Measurements from ENCODE around the gene MYO7A. TPM values are rescaled to one million over a fixed set of nuclear protein-coding genes. Genes with fewer than 3 reads are reported as not detected.

The MYO7A gene
- total RNA-seq, 1 experiment from 2014 or later: 3.5 TPM

DNA sequence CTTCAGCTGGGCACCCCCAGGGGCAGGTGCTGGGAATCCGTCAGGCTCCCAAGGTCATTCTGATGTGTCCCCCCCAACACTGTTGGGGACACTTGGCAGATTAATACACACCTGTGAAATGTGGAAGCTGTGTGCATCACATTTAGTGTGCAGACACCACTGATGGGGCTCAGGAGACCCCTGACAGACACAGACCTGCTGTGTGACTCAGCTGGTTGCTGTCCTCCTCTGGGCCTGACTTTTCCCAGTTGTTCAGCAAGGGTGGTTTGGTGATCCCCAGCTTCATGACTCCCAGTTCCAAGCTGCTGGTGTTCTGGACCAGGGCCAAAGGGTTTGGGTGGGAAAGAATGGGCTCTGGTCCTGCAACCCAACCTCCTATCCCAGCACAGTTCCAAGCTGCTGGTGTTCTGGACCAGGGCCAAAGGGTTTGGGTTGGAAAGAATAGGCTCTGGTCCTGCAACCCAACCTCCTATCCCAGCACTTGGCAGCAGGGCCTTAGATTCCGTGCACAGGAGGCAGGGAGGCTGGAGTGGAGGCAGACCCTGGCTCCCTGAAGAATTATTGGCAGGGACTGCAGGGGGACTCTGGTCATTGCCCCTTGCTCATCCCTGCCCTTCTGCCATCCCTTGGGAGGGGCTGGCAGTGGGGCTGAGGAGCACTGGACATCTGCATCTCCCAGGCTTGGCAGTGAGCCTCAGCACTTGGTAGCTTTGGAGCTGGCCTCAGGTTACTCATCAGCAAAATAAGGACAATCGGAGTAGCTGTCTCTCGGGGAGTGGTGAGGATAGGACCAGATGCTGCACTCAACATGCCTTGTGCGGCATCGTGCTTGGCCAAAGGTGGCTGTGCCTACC, 33.8 kb upstream of the MYO7A start:
- no peaks in the 10 kb centered on the region for H3K79me2 ChIP-seq (ENCODE audit: low read depth)
- no peak overlapping the region for H3K4me3 ChIP-seq
- ChIA-PET CTCF (no interaction called here), POLR2A (ENCODE audit: unreplicated experiment) (no interaction called here)
- intact Hi-C loops (cut with micrococcal nuclease; ENCODE audit: unreplicated experiment): no loop called here
- no peak for DNase-seq
- peaks cover 22% of the 10 kb centered on the region for H3K4me1 ChIP-seq (replicated peaks; ENCODE audit: insufficient read depth)
- no peaks in the 10 kb centered on the region for H4K20me1 ChIP-seq (ENCODE audit: insufficient read depth)
- H3K9me2 ChIP-seq (ENCODE audit: insufficient read depth): no peaks in the 10 kb centered on the region
- TF ChIP-seq EZH2 (IDR thresholded peaks at IDR 0.05; ENCODE audit: low read depth): no peak
- TF ChIP-seq CTCF (conservative IDR thresholded peaks at IDR 0.05): no peak
- H3K27ac ChIP-seq: no peak overlapping the region
- no peaks in the 10 kb centered on the region for H3K9me3 ChIP-seq (ENCODE audit: insufficient read depth, low read depth)
- no peak overlapping the region for H2AFZ ChIP-seq
- H3K36me3 ChIP-seq (ENCODE audit: low read depth): no peaks in the 10 kb centered on the region
- BruUV-seq (replicated peaks): no TSS peak
- peaks cover 9% of the 10 kb centered on the region; the same call in 1 of the 2 replicates for H3F3A ChIP-seq (ENCODE audit: insufficient read depth, low read depth)
- H3K4me2 ChIP-seq: no peak overlapping the region
- H3K27me3 ChIP-seq (ENCODE audit: insufficient read depth, low read depth): no peaks in the 10 kb centered on the region

DNA sequence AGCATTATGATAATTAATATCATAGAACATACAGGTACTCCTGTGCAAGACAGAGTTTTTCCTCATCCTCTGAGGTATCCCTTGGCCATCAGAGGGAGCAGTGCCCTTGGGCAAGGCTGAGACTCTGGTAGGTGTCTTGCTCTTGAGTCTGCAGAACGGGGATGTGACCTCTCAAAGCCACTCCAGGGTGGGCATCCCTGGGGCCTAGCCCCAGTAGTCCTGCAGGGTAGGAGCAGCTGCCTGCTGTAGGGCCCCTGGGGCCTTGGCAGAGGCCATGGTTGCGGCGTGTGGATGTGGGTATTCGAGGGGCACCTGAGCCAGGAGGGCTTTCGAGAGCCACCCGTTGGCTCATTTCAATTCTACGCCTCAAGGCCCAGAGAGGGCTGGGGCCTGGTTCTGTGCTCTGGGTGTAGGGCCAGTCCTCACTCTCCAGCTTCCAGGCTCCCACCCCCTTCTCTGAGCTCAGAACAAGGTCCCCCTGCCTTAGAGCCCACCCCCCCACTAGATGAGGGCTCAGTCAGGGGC, 33.1 kb upstream of the MYO7A start:
- Histone ChIP-seq H2AFZ (no peak overlapping the region), H3K9me2 (ENCODE audit: insufficient read depth) (no peaks in the 10 kb centered on the region), H3K79me2 (ENCODE audit: low read depth) (no peaks in the 10 kb centered on the region), H3K36me3 (ENCODE audit: low read depth) (no peaks in the 10 kb centered on the region), H3K9me3 (ENCODE audit: insufficient read depth, low read depth) (no peaks in the 10 kb centered on the region), H3K4me2 (no peak overlapping the region), H3K27ac (no peak overlapping the region), H4K20me1 (ENCODE audit: insufficient read depth) (no peaks in the 10 kb centered on the region), H3K4me1 (replicated peaks; ENCODE audit: insufficient read depth) (peaks cover 15% of the 10 kb centered on the region), H3K27me3 (ENCODE audit: insufficient read depth, low read depth) (no peaks in the 10 kb centered on the region), H3K4me3 (no peak overlapping the region), H3F3A (ENCODE audit: insufficient read depth, low read depth) (peaks cover 8% of the 10 kb centered on the region; the same call in 1 of the 2 replicates)
- POLR2A ChIA-PET (ENCODE audit: unreplicated experiment): interaction anchor here (0.5 kb wide), 1 partner anchor 335 kb away, joined by 3 read pairs; no protein-coding TSS in a partner anchor
- TF ChIP-seq EZH2 (IDR thresholded peaks at IDR 0.05; ENCODE audit: low read depth) (no peak), CTCF (conservative IDR thresholded peaks at IDR 0.05) (no peak)
- no TSS peak for BruUV-seq (replicated peaks)
- CTCF ChIA-PET: interaction anchor here (1.4 kb wide), 1 partner anchor 47 kb away, joined by 12 read pairs; no protein-coding TSS in a partner anchor
- intact Hi-C loops (cut with micrococcal nuclease; ENCODE audit: unreplicated experiment): no loop called here
- no peak for DNase-seq

GRCh38 chr11:77095551-77096490, 32.2 kb upstream of the MYO7A start:
- BruUV-seq (replicated peaks): no TSS peak

More at GRCh38 chr11:77095551-77096490, 32.2 kb upstream of the MYO7A start:
- H3K4me1 ChIP-seq (replicated peaks; ENCODE audit: insufficient read depth): peaks cover 6% of the 10 kb centered on the region
- no peaks in the 10 kb centered on the region for H3K27me3 ChIP-seq (ENCODE audit: insufficient read depth, low read depth)
- intact Hi-C loops (cut with micrococcal nuclease; ENCODE audit: unreplicated experiment): no loop called here
- H3K4me3 ChIP-seq: no peak overlapping the region
- H3K9me3 ChIP-seq (ENCODE audit: insufficient read depth, low read depth): no peaks in the 10 kb centered on the region
- no peaks in the 10 kb centered on the region for H3K79me2 ChIP-seq (ENCODE audit: low read depth)
- no peak overlapping the region for H2AFZ ChIP-seq
- DNase-seq: no peak
- no peak overlapping the region for H3K4me2 ChIP-seq
- no peaks in the 10 kb centered on the region for H3K9me2 ChIP-seq (ENCODE audit: insufficient read depth)
- no peaks in the 10 kb centered on the region for H3K36me3 ChIP-seq (ENCODE audit: low read depth)
- no peak for TF ChIP-seq CTCF (conservative IDR thresholded peaks at IDR 0.05)
- TF ChIP-seq EZH2 (IDR thresholded peaks at IDR 0.05; ENCODE audit: low read depth): no peak
- ChIA-PET POLR2A (ENCODE audit: unreplicated experiment) (interaction anchor here (0.5 kb wide), 1 partner anchor 336 kb away, joined by 3 read pairs; no protein-coding TSS in a partner anchor), CTCF (interaction anchor here (0.7 to 1.4 kb wide), 2 partner anchors 33 to 48 kb away, joined by 4 to 12 read pairs; no protein-coding TSS in a partner anchor)
- no peak overlapping the region for H3K27ac ChIP-seq
- no peaks in the 10 kb centered on the region for H4K20me1 ChIP-seq (ENCODE audit: insufficient read depth)
- peaks cover 8% of the 10 kb centered on the region; the same call in 1 of the 2 replicates for H3F3A ChIP-seq (ENCODE audit: insufficient read depth, low read depth)
